BE2C (cell line): ENCODE measurements around the gene ZBTB37.
"Not testable (repeated sequence)": the region's sequence is repeated elsewhere in the genome, so short reads cannot be mapped to it uniquely, and the experiment has no call there.

Experiments
- DNase-seq: peaks from one replicate; pipeline ENCODE4 v3.0.0-alpha.2; 2020
- H3K27me3 ChIP-seq: fragments of 250-450 bp; sonication (Bioruptor Pico); 2 replicates; pipeline ENCODE4 v1.5.1; 2020; ENCODE audit warnings: mild to moderate bottlenecking
- H3K36me3 ChIP-seq: fragments of 250-450 bp; sonication (Bioruptor Pico); 2 replicates; pipeline ENCODE4 v1.5.1; 2020; ENCODE audit warnings: mild to moderate bottlenecking
- H3K4me1 ChIP-seq: fragments of 250-450 bp; sonication (Bioruptor Pico); 2 replicates; pipeline ENCODE4 v1.5.1; 2020
- H3K4me3 ChIP-seq: 2 replicates; pipeline ENCODE4 v1.5.1; 2011; ENCODE audit warnings: low read depth, low read length
- H3K9me3 ChIP-seq: fragments of 250-450 bp; sonication (Bioruptor Pico); 2 replicates; pipeline ENCODE4 v1.5.1; 2020
- TF ChIP-seq, protein P1 (sequence below): IDR thresholded peaks from 2 replicates; pipeline ENCODE4 v1.5.1; 2012; ENCODE audit warnings: mild to moderate bottlenecking, low read depth, low read length

ZBTB37 gene

DNA sequence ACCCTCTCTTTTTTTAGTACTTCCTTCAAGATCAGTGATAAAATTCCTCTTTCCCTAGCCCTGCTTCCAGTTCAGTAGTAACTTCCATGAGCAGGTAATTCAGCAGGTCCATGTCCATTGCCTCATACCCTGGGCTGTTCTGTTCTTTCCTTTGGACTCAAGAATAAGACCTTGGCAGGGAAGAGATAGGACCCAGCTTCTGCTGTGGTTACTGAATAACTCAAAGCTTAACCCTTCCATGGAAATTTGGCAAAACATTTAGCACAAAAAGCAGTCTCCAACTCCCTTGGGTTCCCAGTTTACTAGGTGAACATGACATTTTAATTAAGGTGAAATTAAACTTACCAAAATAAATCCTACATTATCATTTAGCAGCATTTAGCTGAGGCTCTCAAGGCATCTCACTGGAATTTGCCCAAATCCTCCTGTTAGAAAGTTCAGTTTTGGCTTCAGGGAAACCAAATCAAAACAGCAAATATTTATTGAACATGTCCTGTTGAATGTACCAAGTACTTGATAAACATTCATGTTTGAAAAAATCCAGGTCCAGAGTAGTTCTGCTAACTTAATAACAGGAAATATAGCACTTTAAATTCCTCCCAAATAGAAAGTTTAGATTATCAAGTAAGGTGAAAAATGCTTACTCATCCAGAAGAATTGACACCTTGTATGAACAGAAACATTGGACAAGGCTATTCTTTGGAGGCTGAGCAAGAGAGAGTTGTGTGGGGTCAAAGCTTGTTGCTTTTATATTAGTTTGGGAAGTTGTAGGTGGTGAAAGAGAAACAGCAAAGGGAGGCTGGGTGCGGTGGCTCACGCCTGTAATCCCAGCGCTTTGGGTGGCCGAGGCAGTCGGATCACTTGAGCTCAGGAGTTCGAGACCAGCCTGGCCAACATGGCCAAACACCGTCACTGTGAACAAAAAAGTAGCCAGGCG is 57.4 kb downstream of the ZBTB37 start:
- TF ChIP-seq, protein P1, sequence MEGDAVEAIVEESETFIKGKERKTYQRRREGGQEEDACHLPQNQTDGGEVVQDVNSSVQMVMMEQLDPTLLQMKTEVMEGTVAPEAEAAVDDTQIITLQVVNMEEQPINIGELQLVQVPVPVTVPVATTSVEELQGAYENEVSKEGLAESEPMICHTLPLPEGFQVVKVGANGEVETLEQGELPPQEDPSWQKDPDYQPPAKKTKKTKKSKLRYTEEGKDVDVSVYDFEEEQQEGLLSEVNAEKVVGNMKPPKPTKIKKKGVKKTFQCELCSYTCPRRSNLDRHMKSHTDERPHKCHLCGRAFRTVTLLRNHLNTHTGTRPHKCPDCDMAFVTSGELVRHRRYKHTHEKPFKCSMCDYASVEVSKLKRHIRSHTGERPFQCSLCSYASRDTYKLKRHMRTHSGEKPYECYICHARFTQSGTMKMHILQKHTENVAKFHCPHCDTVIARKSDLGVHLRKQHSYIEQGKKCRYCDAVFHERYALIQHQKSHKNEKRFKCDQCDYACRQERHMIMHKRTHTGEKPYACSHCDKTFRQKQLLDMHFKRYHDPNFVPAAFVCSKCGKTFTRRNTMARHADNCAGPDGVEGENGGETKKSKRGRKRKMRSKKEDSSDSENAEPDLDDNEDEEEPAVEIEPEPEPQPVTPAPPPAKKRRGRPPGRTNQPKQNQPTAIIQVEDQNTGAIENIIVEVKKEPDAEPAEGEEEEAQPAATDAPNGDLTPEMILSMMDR, result no peak
- no peak for DNase-seq
- no peaks in the 10 kb centered on the region for H3K9me3 ChIP-seq
- no peaks in the 10 kb centered on the region for H3K36me3 ChIP-seq
- no peaks in the 10 kb centered on the region for H3K4me1 ChIP-seq
- H3K27me3 ChIP-seq, result no peaks in the 10 kb centered on the region
- no peak overlapping the region for H3K4me3 ChIP-seq

DNA sequence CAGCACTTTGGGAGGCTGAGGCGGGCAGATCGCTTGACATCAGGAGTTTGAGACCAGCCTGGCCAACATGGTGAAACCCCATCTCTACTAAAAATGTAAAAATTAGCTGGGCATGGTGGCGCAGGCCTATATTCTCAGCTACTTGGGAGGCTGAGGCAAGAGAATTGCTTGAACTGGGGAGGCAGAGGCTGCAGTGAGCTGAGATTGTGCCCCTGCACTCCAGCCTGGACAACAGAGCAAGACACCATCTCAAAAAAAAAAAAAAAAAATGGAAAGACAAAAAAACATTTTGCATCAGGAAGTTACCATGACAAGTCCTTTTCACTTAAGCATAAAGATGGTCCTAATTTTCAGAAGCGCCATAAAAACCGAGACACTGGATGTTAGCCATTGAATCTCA is 62.4 kb downstream of the ZBTB37 start:
- not testable (repeated sequence) for H3K9me3 ChIP-seq, DNase-seq, H3K27me3 ChIP-seq, H3K36me3 ChIP-seq, H3K4me1 ChIP-seq, H3K4me3 ChIP-seq

DNA sequence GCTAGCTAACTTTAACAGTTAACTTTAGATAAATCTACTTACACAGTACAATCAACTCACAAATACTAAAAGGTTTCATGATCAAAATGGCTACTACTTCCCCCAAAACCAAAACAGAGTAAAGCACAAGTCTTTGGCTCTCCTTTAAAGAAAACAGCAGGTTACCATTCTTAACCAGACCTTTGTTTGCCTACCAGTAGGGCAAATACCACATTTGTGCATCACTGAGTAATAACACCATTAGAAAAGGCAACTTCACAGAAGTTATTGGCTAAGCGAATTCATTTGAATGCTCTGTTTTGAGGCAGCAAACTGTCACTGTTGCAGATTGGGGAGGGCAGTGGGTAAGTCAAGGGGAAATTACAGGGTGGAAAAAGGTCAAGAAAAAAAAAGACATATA is 66.3 kb downstream of the ZBTB37 start:
- H3K4me1 ChIP-seq, result no peaks in the 10 kb centered on the region
- H3K27me3 ChIP-seq, result no peaks in the 10 kb centered on the region
- TF ChIP-seq, protein P1, result no peak
- H3K36me3 ChIP-seq, result peaks cover 31% of the 10 kb centered on the region
- no peaks in the 10 kb centered on the region for H3K9me3 ChIP-seq
- DNase-seq, result no peak
- no peak overlapping the region for H3K4me3 ChIP-seq

DNA sequence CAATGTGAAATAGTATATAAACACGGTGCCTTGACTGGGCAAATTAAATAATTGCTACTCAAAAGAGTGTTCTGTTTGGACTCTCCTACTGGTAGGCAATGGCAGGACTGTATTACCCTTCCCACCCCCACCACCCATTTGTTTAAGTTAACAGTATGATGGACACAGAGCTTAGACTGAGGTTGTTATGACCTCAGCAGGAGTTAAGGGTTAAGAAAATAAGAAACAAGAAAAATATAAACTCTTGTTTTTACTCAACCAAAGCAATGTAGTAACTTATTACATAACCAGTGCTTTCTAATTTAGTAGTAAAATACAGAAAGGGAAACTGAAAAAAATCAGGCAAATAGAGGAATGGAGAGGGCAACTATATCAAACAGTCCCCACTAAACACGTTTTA is 68.9 kb downstream of the ZBTB37 start:
- no peaks in the 10 kb centered on the region for H3K4me1 ChIP-seq
- no peaks in the 10 kb centered on the region for H3K9me3 ChIP-seq
- H3K36me3 ChIP-seq, result peaks cover 46% of the 10 kb centered on the region
- TF ChIP-seq, protein P1, result no peak
- DNase-seq, result no peak
- H3K27me3 ChIP-seq, result no peaks in the 10 kb centered on the region
- no peak overlapping the region for H3K4me3 ChIP-seq

DNA sequence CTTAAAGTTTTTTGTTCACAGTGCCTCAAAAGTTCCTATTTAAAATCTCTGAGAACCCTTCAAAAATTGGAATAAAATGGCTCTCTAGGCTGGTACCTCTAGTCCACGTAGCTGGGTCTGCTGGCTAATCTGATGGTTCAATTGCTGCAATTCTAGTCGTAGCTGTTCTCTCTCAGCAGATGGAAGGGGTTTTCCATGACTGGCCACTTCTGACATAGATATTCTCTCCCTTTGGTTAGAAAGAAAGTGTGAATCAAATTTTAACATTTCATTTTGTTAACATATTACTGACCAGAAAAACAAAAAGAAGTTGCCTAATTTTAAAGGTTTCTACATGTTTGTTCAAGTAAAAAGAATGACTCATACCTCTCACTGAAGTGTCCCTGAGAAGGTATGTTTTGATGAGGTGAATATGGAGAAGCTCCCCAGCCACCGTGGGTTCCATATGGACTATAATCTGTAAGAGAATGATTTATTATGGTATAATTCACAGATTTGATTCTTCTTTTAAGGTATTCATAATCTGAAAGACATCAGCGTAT is 78.3 kb downstream of the ZBTB37 start:
- Histone ChIP-seq H3K4me3 (no peak overlapping the region), H3K27me3 (no peaks in the 10 kb centered on the region), H3K4me1 (no peaks in the 10 kb centered on the region), H3K36me3 (peaks cover 71% of the 10 kb centered on the region), H3K9me3 (no peaks in the 10 kb centered on the region)
- DNase-seq, result no peak
- TF ChIP-seq, protein P1, result no peak

DNA sequence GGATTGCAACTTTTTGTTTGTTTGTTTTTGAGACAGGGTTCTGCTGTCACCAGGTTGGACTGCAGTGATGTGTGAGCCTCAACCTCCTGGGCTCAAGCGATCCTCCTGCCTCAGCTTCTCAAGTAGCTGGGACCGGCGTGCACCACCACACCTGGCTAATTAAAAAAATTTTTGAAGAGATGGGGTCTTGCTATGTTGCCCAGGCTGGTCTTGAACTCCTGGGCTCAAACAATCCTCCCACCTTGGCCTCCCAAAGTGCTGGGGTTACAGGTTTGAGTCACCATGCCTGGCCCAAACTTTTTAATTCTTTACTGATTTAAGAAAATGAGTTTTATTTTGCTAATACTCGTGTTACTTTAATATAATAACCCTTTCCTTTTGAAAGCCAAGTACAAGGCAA is 80.4 kb downstream of the ZBTB37 start:
- no peaks in the 10 kb centered on the region for H3K27me3 ChIP-seq
- no peaks in the 10 kb centered on the region for H3K9me3 ChIP-seq
- TF ChIP-seq, protein P1, result no peak
- no peaks in the 10 kb centered on the region for H3K4me1 ChIP-seq
- peaks cover 69% of the 10 kb centered on the region for H3K36me3 ChIP-seq
- no peak for DNase-seq
- no peak overlapping the region for H3K4me3 ChIP-seq
